Activated T-cell treated with anti-CD3 and anti-CD28 coated beads for 24 hours (primary cell): ENCODE data around the gene PTPRU.
A peak's percentile ranks its signal among the peaks of the same experiment; 100 is the strongest.

Experiments used
- DNase-seq: peaks from one replicate; pipeline ENCODE4 v3.0.0-alpha.2; 2020; ENCODE audit warnings: low read depth

PTPRU gene

GRCh38 chr1:29235955-29236711 lies at the start of gene PTPRU:
TSS of gene PTPRU (plus strand) at chr1:29236522. CDS start at chr1:29236645, 123 bp downstream.
- DNase-seq: peak; percentile 76

DNA sequence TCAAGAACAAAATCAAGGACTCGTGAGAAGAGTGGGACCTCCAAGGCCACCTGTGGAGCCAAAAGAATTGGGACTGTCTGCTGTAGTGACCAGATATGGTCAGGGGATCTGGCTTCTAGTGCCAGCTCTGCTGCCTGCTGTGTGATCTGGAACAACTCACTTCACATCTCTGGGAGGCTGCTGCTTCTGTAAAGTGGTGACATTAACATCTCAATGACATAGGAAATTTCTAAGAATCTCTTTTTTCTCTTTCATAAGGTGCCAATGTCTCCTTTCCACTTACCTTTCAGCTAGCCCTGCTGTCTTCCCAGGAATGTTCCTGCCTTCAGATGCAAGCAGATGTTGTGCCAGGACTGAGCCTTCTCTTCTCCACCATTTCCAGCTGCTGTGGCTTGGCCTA lies 49.6 kb upstream of the PTPRU start:
- no peak for DNase-seq

DNA sequence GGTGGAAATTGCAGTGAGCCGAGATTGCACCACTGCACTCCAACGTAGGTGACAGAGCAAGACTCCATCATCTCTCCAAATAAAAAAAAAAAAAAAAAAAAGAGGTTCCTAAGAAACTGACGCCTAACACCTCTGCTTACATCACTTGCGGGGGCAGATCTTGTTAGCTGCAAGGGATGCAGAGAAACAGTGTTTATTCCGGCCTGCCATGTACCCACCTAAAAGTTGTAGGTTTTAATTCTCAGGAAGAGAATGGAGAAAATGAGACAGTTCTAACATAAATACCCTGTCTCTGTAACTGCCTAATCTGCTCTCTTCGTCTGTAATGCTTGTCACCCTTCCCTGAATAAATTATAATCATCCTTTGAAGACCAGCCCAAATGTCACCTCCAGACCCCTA lies 45.6 kb upstream of the PTPRU start:
- DNase-seq: no peak

DNA sequence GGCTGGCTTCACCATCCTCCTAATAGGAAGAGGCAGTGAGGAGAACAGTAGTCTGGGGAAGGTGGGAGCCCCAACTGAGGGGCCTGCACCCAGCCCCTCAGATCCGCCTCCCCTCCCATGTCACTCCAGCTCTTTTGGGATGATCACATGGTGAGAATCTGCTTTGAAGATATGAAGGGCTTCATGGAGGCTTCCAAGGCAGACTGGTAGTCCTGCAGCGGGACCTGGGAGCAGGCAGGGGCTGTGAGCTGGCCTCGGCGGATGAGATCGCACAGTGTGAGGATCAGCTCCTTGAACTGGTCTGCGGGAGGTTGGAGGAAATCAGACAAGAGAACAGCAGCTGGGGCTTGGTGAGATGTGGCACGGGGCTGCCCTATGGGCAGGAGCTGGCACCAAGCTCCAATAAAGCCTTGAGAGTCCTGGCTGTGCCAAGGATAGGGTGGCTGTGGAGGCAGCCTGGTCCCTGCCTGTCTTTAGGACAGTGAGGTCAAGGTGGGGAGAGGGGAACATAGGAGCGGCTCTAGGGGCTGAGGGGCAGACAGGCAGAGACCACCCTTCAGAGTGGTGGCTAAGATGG lies 42.4 kb upstream of the PTPRU start:
- DNase-seq: no peak

DNA sequence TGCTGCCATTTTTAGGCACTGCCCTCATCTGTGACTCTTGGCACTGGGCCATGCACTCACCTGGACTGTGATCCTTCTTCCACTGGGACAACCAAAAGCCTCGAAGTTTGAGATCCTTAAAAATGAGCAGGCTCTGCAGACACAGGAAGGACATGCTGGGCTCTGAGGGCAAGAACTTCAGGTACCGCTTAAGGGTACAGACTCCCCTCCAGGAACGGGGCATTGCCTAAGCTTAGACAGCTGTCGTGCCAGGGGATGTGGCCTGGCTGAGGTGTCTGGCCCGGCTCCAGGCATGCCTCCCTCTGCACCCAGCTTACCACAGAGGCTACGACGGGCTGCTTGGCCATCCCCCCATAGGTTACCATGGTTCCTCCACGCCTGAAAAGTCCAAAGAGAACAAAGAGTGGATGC lies 40.4 kb upstream of the PTPRU start:
- no peak for DNase-seq

DNA sequence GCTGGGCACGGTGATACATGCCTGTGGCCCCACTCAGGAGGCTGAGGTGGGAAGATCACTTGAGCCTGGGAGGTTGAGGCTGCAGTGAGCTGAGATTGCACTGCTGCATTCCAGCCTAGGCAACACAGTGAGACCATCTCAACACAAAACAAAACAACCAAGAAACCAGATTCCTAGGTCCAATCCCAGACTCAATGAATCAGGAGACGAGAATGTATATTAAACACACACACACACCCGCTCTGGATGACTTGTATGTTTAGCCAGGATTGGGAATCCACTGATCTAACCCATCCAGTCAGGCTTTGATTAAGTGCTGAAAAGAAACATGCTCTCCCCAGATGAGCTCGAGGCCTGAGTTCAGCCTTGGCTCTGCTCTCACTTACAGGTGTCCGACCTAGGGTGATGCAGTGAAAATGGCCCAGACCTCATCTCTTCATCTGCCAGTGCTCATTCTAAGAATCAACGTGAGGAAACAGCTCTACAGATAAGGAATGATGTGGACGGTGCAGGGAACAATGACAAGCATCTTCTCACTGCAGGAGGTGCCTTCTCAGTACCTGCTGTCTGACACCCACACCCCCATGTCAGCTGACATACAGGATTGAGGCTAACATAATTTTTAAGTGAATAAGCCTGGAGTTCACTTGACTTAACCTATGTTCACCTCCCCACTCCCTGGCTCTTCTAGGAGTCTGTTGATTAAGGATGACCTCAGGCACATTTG lies 39.3 kb upstream of the PTPRU start:
- no peak for DNase-seq

GRCh38 chr1:29197590-29197924 lies 38.8 kb upstream of the PTPRU start:
- no peak for DNase-seq

- no peak for DNase-seq
Observed at GRCh38 chr1:29197993-29198392, 38.3 kb upstream of the PTPRU start.

GRCh38 chr1:29200906-29201594 lies 35.3 kb upstream of the PTPRU start:
- no peak for DNase-seq

- DNase-seq: no peak
Observed at GRCh38 chr1:29201595-29202051, 34.7 kb upstream of the PTPRU start.

- no peak for DNase-seq
Observed at GRCh38 chr1:29202053-29202452, 34.3 kb upstream of the PTPRU start.

DNA sequence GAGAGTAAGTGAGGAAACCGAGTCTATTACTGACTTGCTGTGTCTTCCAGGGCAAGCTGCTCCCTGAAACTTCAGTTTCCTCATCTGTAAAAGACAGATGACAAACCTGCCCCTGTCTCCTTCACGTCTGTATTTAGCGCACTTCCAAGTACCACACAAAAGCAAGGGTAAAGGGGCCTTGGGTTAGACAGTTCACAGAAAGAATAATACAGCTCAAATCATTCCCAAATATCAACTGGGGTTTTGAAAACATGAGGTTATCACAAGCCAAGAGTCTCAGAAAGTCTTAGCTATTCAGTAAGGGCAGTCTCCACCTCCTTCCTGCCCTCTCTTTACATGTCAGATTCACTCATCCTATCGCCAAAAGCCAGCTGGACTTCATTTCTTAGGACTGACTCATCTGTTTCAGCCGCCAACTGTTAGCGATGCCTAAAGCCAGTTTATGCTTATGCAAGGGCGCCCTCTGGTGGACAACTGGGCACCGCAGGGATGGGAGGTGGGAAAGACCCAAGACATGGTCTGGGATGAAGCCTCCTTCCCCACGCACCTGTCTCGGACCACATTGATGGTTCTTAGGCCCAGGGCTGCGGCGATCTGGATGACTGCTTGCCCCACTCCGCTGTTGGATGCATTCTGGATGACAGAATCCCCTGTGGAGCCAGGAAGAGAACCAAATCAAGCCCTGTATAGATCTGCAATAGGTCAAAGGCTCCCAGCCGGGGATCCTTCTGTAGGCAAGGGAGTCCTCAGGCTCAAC lies 33.6 kb upstream of the PTPRU start:
- peak; percentile 85 for DNase-seq

- no peak for DNase-seq
Observed at GRCh38 chr1:29208442-29208841, 27.9 kb upstream of the PTPRU start.

GRCh38 chr1:29209173-29209572 lies 27.1 kb upstream of the PTPRU start:
- DNase-seq: no peak

- DNase-seq: no peak
Observed at GRCh38 chr1:29210278-29211085, 25.8 kb upstream of the PTPRU start.

DNA sequence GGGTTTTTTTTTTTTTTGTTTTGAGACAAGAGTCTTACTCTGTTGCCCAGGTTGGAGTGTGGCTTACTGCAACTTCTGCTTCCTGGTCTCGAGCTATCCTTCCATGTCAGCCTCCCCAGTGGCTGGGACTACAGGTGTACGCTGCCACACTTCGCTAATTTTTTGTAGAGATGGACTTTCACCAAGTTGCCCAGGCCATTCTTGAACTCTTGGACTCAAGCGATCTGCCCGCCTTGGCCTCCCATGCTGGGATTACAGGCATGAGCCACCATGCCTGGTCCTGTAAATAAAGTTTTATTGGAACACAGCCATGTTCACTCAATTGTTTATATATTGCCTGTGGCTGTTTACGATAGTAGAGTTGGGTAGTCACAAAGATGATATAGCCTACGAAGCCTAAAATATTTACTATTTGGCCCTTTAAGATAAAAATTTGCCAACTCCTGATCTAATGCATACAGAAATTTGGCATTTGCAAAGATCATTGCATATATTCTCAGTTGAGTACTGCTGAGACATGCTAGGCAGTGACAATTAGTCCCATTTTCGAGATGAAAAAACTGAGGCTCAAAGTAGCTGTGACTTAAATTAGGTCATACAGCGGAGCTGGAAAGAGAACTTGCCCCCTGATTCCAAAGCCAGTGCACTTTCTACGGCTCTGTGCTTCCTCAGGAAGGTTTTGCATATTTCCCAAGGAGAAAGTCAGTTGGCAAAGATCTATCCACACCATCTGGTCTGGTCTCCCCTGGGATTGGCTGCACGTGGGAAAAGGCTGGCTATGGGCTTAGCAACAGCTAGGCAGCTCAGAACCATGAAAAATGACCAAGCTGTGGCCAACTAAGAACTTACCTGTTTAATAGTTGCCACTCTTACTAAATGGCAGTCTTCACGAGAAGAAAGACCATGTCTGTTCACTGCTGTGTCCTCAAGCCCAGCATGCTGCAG lies 25.0 kb upstream of the PTPRU start:
- DNase-seq: no peak

DNA sequence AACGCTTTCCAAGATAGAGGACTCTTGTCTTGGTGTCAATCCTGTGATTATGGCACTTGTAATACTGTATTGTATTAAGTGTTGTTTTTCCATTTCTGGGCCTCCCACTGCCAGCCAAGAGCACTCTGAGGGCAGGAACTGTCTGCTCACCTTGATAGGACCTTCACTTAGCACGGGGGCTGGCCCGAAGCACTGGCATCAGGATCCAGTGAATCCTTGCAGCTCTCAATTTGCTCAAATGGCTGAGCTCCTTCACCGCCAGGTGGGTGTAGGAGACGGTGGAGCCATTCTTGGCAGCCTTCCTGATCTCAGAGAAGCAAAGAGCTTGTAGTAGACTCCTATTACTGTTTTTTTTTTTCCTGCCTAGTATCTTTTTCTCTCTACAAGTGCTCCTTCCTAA lies 23.3 kb upstream of the PTPRU start:
- no peak for DNase-seq

DNA sequence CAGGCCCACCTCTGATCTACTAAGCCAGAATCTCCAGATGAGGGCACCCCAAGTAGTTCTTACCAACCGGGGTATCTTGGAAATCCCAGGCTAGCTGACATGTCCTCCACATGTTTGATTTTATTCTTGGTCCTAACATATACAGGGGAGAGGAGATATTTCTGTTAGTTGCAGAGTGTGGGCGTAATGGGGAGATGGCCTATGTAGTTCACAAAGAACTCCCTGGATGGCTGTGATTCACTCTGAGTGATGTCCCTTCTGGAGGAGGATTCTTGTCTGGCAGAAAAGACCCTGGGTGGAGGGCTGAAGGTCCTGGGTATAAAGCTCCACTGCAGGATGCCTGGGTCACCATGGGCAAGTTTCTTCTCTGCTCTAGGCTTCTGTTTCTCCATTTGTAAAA lies 18.7 kb upstream of the PTPRU start:
- no peak for DNase-seq

DNA sequence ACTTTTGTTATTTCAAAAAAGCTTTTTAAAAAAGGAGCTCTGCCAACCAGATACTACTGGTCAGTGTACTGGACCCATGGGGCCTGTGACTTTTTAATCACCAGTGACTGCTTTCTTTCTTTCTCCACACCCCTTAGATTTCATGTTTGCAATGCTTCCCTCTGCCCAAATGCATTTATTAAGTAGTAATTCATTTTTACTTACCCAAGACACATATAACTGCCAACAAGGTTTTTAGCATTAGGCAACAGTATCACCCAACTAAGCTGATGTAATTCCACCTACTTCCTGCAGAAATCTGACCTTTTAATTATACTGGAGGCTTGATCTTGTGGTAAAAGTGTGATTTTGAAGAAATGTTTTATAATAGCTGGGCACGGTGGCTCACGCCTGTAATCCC lies 18.1 kb upstream of the PTPRU start:
- DNase-seq: no peak

GRCh38 chr1:29221296-29221695 lies 15.0 kb upstream of the PTPRU start:
- no peak for DNase-seq
